Activated CD4-positive, alpha-beta T cell treated with anti-CD3 and anti-CD28 coated beads, Interleukin-2, amount 50 U/mL, for 16 hours (primary cell): ENCODE measurements around the gene CACNA2D3.

ENCODE experiments used
- DNase-seq: peaks from one replicate; pipeline ENCODE4 v3.0.0-alpha.2; 2020

Gene CACNA2D3

GRCh38 chr3:54344601-54345231 lies 222.4 kb downstream of the CACNA2D3 start:
- no peak for DNase-seq

GRCh38 chr3:54345847-54346375 lies 223.6 kb downstream of the CACNA2D3 start:
- DNase-seq: no peak

- DNase-seq: no peak
Measured at GRCh38 chr3:54347060-54347459, 224.7 kb downstream of the CACNA2D3 start.

- no peak for DNase-seq
Measured at GRCh38 chr3:54347933-54348332, 225.6 kb downstream of the CACNA2D3 start.

- no peak for DNase-seq
Measured at GRCh38 chr3:54349231-54349652, 226.9 kb downstream of the CACNA2D3 start.

GRCh38 chr3:54349691-54350090 lies 227.3 kb downstream of the CACNA2D3 start:
- DNase-seq: no peak

GRCh38 chr3:54353546-54353945 lies 231.2 kb downstream of the CACNA2D3 start:
- no peak for DNase-seq

GRCh38 chr3:54353946-54354345 lies 231.6 kb downstream of the CACNA2D3 start:
- no peak for DNase-seq

- DNase-seq: no peak
Measured at GRCh38 chr3:54355800-54356199, 233.4 kb downstream of the CACNA2D3 start.

GRCh38 chr3:54356261-54357045 lies 234.1 kb downstream of the CACNA2D3 start:
- no peak for DNase-seq

- no peak for DNase-seq
Measured at GRCh38 chr3:54357301-54357700, 234.9 kb downstream of the CACNA2D3 start.

- no peak for DNase-seq
Measured at GRCh38 chr3:54358316-54358715, 236.0 kb downstream of the CACNA2D3 start.

GRCh38 chr3:54358969-54359694 lies 236.8 kb downstream of the CACNA2D3 start:
- no peak for DNase-seq

- DNase-seq: no peak
Measured at GRCh38 chr3:54360320-54360719, 238.0 kb downstream of the CACNA2D3 start.

- no peak for DNase-seq
Measured at GRCh38 chr3:54361746-54362283, 239.5 kb downstream of the CACNA2D3 start.

- DNase-seq: no peak
Measured at GRCh38 chr3:54366007-54366750, 243.8 kb downstream of the CACNA2D3 start.

- no peak for DNase-seq
Measured at GRCh38 chr3:54366839-54367238, 244.5 kb downstream of the CACNA2D3 start.

GRCh38 chr3:54372232-54372631 lies 249.9 kb downstream of the CACNA2D3 start:
- DNase-seq: no peak

- DNase-seq: peak; percentile 2
Measured at GRCh38 chr3:54374214-54374852, 252.0 kb downstream of the CACNA2D3 start.

- no peak for DNase-seq
Measured at GRCh38 chr3:54376142-54376807, 253.9 kb downstream of the CACNA2D3 start.

- DNase-seq: no peak
Measured at GRCh38 chr3:54376939-54377578, 254.7 kb downstream of the CACNA2D3 start.
